GM23338 (cell line): ENCODE data around the gene ARHGAP4. TPM values are rescaled to one million over a fixed set of nuclear protein-coding genes. Genes with fewer than 3 reads are reported as not detected.

Source experiments
- ATAC-seq: fragments of 200-7000 bp; cut with Tn5 transposase; 3 replicates; pipeline ENCODE4 v1.9.1; 2020
- DNase-seq: peaks from one replicate; pipeline ENCODE4 v3.0.0-alpha.2; 2015; ENCODE audit warnings: low spot score
- H2AFZ ChIP-seq: fragments of 200-600 bp; sonication (generic); 2 replicates; pipeline ENCODE4 v1.8.0; 2016; ENCODE audit warnings: antibody characterized with exemption, mild to moderate bottlenecking, moderate library complexity
- H3F3A ChIP-seq: fragments of 200-600 bp; sonication (generic); replicated peaks from 2 replicates; pipeline ENCODE4 v1.8.0; 2017; ENCODE audit warnings: antibody characterized with exemption, mixed run types, low read depth
- H3K27ac ChIP-seq: fragments of 200-600 bp; sonication (generic); 2 replicates; pipeline ENCODE4 v1.6.1; 2016; ENCODE audit warnings: low read depth
- H3K27me3 ChIP-seq: fragments of 200-600 bp; sonication (generic); 2 replicates; pipeline ENCODE4 v1.8.0; 2016; ENCODE audit warnings: mild to moderate bottlenecking, mixed run types, moderate library complexity; ENCODE audit not compliant: insufficient read depth
- H3K36me3 ChIP-seq: fragments of 200-600 bp; sonication (generic); 2 replicates; pipeline ENCODE4 v1.8.0; 2016; ENCODE audit warnings: mild to moderate bottlenecking; ENCODE audit not compliant: insufficient read depth
- H3K4me1 ChIP-seq: fragments of 200-600 bp; sonication (generic); 2 replicates; pipeline ENCODE4 v1.8.0; 2016; ENCODE audit warnings: mild to moderate bottlenecking, moderate library complexity; ENCODE audit not compliant: insufficient read depth
- H3K4me2 ChIP-seq: fragments of 200-600 bp; sonication (generic); 2 replicates; pipeline ENCODE4 v1.7.1; 2017; ENCODE audit warnings: mixed run types
- H3K4me3 ChIP-seq: fragments of 200-600 bp; sonication (generic); 2 replicates; pipeline ENCODE4 v1.6.1; 2016; ENCODE audit warnings: mixed run types
- H3K79me2 ChIP-seq: fragments of 200-600 bp; sonication (generic); replicated peaks from 2 replicates; pipeline ENCODE4 v1.8.0; 2017; ENCODE audit warnings: mild to moderate bottlenecking; ENCODE audit not compliant: insufficient read depth
- H3K9me2 ChIP-seq: fragments of 200-600 bp; sonication (generic); 2 replicates; pipeline ENCODE4 v1.8.0; 2017; ENCODE audit not compliant: insufficient read depth
- H4K20me1 ChIP-seq: fragments of 200-600 bp; sonication (generic); replicated peaks from 2 replicates; pipeline ENCODE4 v1.8.0; 2017; ENCODE audit warnings: mild to moderate bottlenecking; ENCODE audit not compliant: insufficient read depth
- H3K27ac Mint-ChIP-seq: 2 replicates; pipeline ENCODE4 v1.8.0; 2020; ENCODE audit warnings: inconsistent platforms, mild to moderate bottlenecking, moderate library complexity, mixed read lengths
- H3K27me3 Mint-ChIP-seq: 3 replicates; pipeline ENCODE4 v1.8.0; 2022; ENCODE audit warnings: low read depth, mild to moderate bottlenecking, moderate library complexity, mixed read lengths, inconsistent platforms; ENCODE audit not compliant: insufficient read depth, poor library complexity
- H3K36me3 Mint-ChIP-seq: 3 replicates; pipeline ENCODE4 v1.8.0; 2021; ENCODE audit warnings: low read depth, mild to moderate bottlenecking, inconsistent platforms, moderate library complexity, mixed read lengths
- H3K4me1 Mint-ChIP-seq: 3 replicates; pipeline ENCODE4 v1.8.0; 2020; ENCODE audit warnings: mild to moderate bottlenecking, inconsistent platforms, mixed read lengths
- H3K4me3 Mint-ChIP-seq: 3 replicates; pipeline ENCODE4 v1.8.0; 2021; ENCODE audit warnings: moderate library complexity, mild to moderate bottlenecking, inconsistent platforms, mixed read lengths
- H3K9me3 Mint-ChIP-seq: 3 replicates; pipeline ENCODE4 v1.8.0; 2020; ENCODE audit warnings: moderate library complexity, mild to moderate bottlenecking, inconsistent platforms, mixed read lengths
- CREB1 ChIP-seq: fragments of 250-450 bp; sonication (Bioruptor Pico); IDR thresholded peaks from 2 replicates; pipeline ENCODE4 v1.5.0; 2020; ENCODE audit warnings: low read depth, mild to moderate bottlenecking, moderate library complexity
- EZH2 ChIP-seq: fragments of 200-600 bp; sonication (generic); IDR thresholded peaks from one replicate; pipeline ENCODE4 v1.8.0; 2017; ENCODE audit warnings: antibody characterized with exemption, mild to moderate bottlenecking, low read depth; ENCODE audit not compliant: unreplicated experiment
- EZH2phosphoT487 ChIP-seq: fragments of 200-600 bp; sonication (generic); IDR thresholded peaks from one replicate; pipeline ENCODE4 v1.8.1; 2018; ENCODE audit warnings: antibody characterized with exemption; ENCODE audit not compliant: unreplicated experiment
- JUNB ChIP-seq: IDR thresholded peaks from one replicate; pipeline ENCODE4 v1.6.1; 2016; ENCODE audit warnings: antibody characterized with exemption; ENCODE audit not compliant: unreplicated experiment
- NANOG ChIP-seq: IDR thresholded peaks from 2 replicates; pipeline ENCODE4 v1.6.1; 2016; ENCODE audit warnings: antibody characterized with exemption, borderline replicate concordance
- POLR2AphosphoS5 ChIP-seq: IDR thresholded peaks from 2 replicates; pipeline ENCODE4 v1.6.1; 2016; ENCODE audit warnings: antibody characterized with exemption, low read depth
- STAT1 ChIP-seq: IDR thresholded peaks from one replicate; pipeline ENCODE4 v1.6.1; 2016; ENCODE audit warnings: antibody characterized with exemption; ENCODE audit not compliant: unreplicated experiment
- ZNF114 ChIP-seq: fragments of 250-450 bp; sonication (Bioruptor Pico); IDR thresholded peaks from 2 replicates; pipeline ENCODE4 v1.5.0; 2020; ENCODE audit warnings: mild to moderate bottlenecking, moderate library complexity
- ZNF331 ChIP-seq: fragments of 250-450 bp; sonication (Bioruptor Pico); IDR thresholded peaks from 2 replicates; pipeline ENCODE4 v1.5.0; 2020; ENCODE audit warnings: low read depth, mild to moderate bottlenecking, moderate library complexity
- polyA plus RNA-seq: library from polyadenylated mRNA; unstranded; fragments of >200 nt; fragmentation: Nextera tagmentation; extraction: Ambion mirVana; gene quantifications from 2 replicates; pipeline ENCODE4 v1.2.1, GENCODE V29; 2016
- total RNA-seq: library from RNA; depleted of rRNA; stranded (reverse); fragments of >200 nt; shearing (Covaris generic); gene quantifications from 2 replicates; pipeline ENCODE4 v1.2.3, GENCODE V29; 2014
- TF ChIP-seq, protein P1 (sequence below): fragments of 250-450 bp; sonication (Bioruptor Pico); IDR thresholded peaks from 2 replicates; pipeline ENCODE4 v1.5.0; 2020; ENCODE audit warnings: mild to moderate bottlenecking, moderate library complexity
- TF ChIP-seq, protein P2 (sequence below): IDR thresholded peaks from 2 replicates; pipeline ENCODE4 v1.6.1; 2016; ENCODE audit warnings: antibody characterized with exemption
- TF ChIP-seq, protein P3 (sequence below), 2 experiments: fragments of 200-600 bp in 1 of 2; sonication (generic) in 1 of 2; conservative IDR thresholded peaks; 2 replicates each; pipeline versions ENCODE4 v1.5.1 to v1.6.1; 2016 to 2017; ENCODE audit warnings: antibody characterized with exemption in 2 of 2, low read depth in 2 of 2, mild to moderate bottlenecking in 2 of 2, moderate library complexity in 1 of 2
- TF ChIP-seq, protein P4 (sequence below): IDR thresholded peaks from one replicate; pipeline ENCODE4 v1.6.1; 2018; ENCODE audit warnings: antibody characterized with exemption; ENCODE audit not compliant: unreplicated experiment

Gene ARHGAP4
- total and polyA plus RNA-seq, 2 experiments from 2014 or later, result 21.5 to 59.5 TPM

DNA sequence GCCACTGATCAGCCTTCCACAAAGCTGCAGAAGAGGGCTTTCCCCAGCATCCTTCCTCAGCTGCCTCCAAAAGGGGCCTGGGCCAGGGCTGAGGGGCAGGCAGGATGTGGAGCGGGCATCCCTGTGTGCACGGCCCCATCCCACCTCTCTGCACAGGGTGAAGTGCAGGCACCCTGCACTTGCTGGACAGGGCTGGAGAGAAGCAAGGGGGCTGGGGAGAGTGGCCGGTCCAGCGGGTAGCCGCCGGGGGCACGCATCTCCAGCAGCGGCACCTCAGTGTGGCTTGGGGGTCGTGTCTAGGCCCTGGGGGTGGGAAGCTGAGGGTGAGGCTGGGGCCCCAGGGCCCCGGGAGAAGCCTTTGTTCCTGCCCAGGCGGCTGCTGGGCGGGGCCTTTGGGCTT, 18.6 kb downstream of the ARHGAP4 start:
- Histone ChIP-seq H2AFZ (no peak overlapping the region), H3K4me3 (no peak overlapping the region), H3F3A (no peaks in the 10 kb centered on the region), H3K9me2 (no peaks in the 10 kb centered on the region), H3K4me1 (no peaks in the 10 kb centered on the region), H3K27me3 (no peaks in the 10 kb centered on the region), H4K20me1 (no peaks in the 10 kb centered on the region), H3K36me3 (no peaks in the 10 kb centered on the region), H3K79me2 (no peaks in the 10 kb centered on the region), H3K27ac (no peak overlapping the region), H3K4me2 (no peak overlapping the region)
- Mint-ChIP-seq H3K27me3 (peaks cover 7% of the 10 kb centered on the region), H3K36me3 (peaks cover 6% of the 10 kb centered on the region; the same call in 2 of the 3 replicates), H3K4me1 (peaks cover 12% of the 10 kb centered on the region; the same call in 2 of the 3 replicates), H3K27ac (no peak overlapping the region), H3K9me3 (no peaks in the 10 kb centered on the region), H3K4me3 (no peak overlapping the region)
- no peak for DNase-seq
- TF ChIP-seq, protein P1, sequence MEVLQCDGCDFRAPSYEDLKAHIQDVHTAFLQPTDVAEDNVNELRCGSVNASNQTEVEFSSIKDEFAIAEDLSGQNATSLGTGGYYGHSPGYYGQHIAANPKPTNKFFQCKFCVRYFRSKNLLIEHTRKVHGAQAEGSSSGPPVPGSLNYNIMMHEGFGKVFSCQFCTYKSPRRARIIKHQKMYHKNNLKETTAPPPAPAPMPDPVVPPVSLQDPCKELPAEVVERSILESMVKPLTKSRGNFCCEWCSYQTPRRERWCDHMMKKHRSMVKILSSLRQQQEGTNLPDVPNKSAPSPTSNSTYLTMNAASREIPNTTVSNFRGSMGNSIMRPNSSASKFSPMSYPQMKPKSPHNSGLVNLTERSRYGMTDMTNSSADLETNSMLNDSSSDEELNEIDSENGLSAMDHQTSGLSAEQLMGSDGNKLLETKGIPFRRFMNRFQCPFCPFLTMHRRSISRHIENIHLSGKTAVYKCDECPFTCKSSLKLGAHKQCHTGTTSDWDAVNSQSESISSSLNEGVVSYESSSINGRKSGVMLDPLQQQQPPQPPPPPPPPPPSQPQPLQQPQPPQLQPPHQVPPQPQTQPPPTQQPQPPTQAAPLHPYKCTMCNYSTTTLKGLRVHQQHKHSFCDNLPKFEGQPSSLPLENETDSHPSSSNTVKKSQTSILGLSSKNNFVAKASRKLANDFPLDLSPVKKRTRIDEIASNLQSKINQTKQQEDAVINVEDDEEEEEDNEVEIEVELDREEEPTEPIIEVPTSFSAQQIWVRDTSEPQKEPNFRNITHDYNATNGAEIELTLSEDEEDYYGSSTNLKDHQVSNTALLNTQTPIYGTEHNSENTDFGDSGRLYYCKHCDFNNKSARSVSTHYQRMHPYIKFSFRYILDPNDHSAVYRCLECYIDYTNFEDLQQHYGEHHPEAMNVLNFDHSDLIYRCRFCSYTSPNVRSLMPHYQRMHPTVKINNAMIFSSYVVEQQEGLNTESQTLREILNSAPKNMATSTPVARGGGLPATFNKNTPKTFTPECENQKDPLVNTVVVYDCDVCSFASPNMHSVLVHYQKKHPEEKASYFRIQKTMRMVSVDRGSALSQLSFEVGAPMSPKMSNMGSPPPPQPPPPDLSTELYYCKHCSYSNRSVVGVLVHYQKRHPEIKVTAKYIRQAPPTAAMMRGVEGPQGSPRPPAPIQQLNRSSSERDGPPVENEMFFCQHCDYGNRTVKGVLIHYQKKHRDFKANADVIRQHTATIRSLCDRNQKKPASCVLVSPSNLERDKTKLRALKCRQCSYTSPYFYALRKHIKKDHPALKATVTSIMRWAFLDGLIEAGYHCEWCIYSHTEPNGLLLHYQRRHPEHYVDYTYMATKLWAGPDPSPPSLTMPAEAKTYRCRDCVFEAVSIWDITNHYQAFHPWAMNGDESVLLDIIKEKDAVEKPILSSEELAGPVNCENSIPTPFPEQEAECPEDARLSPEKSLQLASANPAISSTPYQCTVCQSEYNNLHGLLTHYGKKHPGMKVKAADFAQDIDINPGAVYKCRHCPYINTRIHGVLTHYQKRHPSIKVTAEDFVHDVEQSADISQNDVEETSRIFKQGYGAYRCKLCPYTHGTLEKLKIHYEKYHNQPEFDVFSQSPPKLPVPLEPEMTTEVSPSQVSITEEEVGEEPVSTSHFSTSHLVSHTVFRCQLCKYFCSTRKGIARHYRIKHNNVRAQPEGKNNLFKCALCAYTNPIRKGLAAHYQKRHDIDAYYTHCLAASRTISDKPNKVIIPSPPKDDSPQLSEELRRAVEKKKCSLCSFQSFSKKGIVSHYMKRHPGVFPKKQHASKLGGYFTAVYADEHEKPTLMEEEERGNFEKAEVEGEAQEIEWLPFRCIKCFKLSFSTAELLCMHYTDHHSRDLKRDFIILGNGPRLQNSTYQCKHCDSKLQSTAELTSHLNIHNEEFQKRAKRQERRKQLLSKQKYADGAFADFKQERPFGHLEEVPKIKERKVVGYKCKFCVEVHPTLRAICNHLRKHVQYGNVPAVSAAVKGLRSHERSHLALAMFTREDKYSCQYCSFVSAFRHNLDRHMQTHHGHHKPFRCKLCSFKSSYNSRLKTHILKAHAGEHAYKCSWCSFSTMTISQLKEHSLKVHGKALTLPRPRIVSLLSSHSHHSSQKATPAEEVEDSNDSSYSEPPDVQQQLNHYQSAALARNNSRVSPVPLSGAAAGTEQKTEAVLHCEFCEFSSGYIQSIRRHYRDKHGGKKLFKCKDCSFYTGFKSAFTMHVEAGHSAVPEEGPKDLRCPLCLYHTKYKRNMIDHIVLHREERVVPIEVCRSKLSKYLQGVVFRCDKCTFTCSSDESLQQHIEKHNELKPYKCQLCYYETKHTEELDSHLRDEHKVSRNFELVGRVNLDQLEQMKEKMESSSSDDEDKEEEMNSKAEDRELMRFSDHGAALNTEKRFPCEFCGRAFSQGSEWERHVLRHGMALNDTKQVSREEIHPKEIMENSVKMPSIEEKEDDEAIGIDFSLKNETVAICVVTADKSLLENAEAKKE (CRISPR knock-in tag), result no peak
- TF ChIP-seq, protein P2, sequence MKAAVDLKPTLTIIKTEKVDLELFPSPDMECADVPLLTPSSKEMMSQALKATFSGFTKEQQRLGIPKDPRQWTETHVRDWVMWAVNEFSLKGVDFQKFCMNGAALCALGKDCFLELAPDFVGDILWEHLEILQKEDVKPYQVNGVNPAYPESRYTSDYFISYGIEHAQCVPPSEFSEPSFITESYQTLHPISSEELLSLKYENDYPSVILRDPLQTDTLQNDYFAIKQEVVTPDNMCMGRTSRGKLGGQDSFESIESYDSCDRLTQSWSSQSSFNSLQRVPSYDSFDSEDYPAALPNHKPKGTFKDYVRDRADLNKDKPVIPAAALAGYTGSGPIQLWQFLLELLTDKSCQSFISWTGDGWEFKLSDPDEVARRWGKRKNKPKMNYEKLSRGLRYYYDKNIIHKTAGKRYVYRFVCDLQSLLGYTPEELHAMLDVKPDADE, result no peak
- TF ChIP-seq EZH2phosphoT487 (no peak), CREB1 (CRISPR knock-in tag) (no peak), ZNF114 (CRISPR knock-in tag) (no peak), ZNF331 (no peak), EZH2 (no peak), JUNB (no peak), NANOG (no peak), POLR2AphosphoS5 (no peak), STAT1 (no peak)
- TF ChIP-seq, protein P3, sequence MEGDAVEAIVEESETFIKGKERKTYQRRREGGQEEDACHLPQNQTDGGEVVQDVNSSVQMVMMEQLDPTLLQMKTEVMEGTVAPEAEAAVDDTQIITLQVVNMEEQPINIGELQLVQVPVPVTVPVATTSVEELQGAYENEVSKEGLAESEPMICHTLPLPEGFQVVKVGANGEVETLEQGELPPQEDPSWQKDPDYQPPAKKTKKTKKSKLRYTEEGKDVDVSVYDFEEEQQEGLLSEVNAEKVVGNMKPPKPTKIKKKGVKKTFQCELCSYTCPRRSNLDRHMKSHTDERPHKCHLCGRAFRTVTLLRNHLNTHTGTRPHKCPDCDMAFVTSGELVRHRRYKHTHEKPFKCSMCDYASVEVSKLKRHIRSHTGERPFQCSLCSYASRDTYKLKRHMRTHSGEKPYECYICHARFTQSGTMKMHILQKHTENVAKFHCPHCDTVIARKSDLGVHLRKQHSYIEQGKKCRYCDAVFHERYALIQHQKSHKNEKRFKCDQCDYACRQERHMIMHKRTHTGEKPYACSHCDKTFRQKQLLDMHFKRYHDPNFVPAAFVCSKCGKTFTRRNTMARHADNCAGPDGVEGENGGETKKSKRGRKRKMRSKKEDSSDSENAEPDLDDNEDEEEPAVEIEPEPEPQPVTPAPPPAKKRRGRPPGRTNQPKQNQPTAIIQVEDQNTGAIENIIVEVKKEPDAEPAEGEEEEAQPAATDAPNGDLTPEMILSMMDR (conservative IDR thresholded peaks at IDR 0.05; ENCODE audit: low read depth in 2 of 2), result no peak
- TF ChIP-seq, protein P4, sequence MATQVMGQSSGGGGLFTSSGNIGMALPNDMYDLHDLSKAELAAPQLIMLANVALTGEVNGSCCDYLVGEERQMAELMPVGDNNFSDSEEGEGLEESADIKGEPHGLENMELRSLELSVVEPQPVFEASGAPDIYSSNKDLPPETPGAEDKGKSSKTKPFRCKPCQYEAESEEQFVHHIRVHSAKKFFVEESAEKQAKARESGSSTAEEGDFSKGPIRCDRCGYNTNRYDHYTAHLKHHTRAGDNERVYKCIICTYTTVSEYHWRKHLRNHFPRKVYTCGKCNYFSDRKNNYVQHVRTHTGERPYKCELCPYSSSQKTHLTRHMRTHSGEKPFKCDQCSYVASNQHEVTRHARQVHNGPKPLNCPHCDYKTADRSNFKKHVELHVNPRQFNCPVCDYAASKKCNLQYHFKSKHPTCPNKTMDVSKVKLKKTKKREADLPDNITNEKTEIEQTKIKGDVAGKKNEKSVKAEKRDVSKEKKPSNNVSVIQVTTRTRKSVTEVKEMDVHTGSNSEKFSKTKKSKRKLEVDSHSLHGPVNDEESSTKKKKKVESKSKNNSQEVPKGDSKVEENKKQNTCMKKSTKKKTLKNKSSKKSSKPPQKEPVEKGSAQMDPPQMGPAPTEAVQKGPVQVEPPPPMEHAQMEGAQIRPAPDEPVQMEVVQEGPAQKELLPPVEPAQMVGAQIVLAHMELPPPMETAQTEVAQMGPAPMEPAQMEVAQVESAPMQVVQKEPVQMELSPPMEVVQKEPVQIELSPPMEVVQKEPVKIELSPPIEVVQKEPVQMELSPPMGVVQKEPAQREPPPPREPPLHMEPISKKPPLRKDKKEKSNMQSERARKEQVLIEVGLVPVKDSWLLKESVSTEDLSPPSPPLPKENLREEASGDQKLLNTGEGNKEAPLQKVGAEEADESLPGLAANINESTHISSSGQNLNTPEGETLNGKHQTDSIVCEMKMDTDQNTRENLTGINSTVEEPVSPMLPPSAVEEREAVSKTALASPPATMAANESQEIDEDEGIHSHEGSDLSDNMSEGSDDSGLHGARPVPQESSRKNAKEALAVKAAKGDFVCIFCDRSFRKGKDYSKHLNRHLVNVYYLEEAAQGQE, result no peak
- ATAC-seq, result no peak
